ENCODE data around the gene FSTL3.

GRCh38 chr19:653425-653824, 22.8 kb upstream of the FSTL3 start:
- TF ChIP-seq RAD21 (IDR thresholded peaks at IDR 0.05 in 1 of 2, conservative IDR thresholded peaks at IDR 0.05 in 1 of 2; ENCODE audit: low read depth in 2 of 2, low read length in 2 of 2) (no peak), CTCF (IDR thresholded peaks at IDR 0.05; ENCODE audit: control extremely low read depth in 1 of 3, insufficient read depth in 1 of 3, low read depth in 1 of 3, low read length in 3 of 3) (no peak), RXRA (IDR thresholded peaks at IDR 0.05; ENCODE audit: insufficient read depth, low read depth, low read length) (no peak), RNF2 (IDR thresholded peaks at IDR 0.05; ENCODE audit: borderline replicate concordance, low read depth, low read length, missing control alignments, poor library complexity, severe bottlenecking) (no peak), CHD1 (IDR thresholded peaks at IDR 0.05; ENCODE audit: low read depth, low read length) (no peak), TCF12 (IDR thresholded peaks at IDR 0.05; ENCODE audit: low read depth, low read length) (no peak), MAFK (IDR thresholded peaks at IDR 0.05; ENCODE audit: low read depth, low read length) (no peak), POLR2A (IDR thresholded peaks at IDR 0.05; ENCODE audit: control extremely low read depth in 1 of 2, low read depth in 2 of 2, low read length in 2 of 2) (no peak), SIX5 (IDR thresholded peaks at IDR 0.05; ENCODE audit: low read depth, low read length) (no peak), POLR2AphosphoS5 (IDR thresholded peaks at IDR 0.05; ENCODE audit: low read depth, low read length) (no peak), ATF2 (IDR thresholded peaks at IDR 0.05; ENCODE audit: low read length) (no peak)
